Tibial nerve (tissue), 4 donors: ENCODE measurements around the gene TMEM72. TPM values are rescaled to one million over a fixed set of nuclear protein-coding genes. Genes with fewer than 3 reads are reported as not detected.

Experiments used
- DNase-seq, 2 donors: peaks; one replicate each; pipeline ENCODE4 v3.0.0-alpha.2; 2019; ENCODE audit warnings: low spot score in 2 of 2
- H3K27ac ChIP-seq, 4 donors: fragments of 200-600 bp; sonication (generic) in 3 of 4; one replicate each; pipeline ENCODE4 v1.5.1; 2017 to 2019; ENCODE audit warnings: mild to moderate bottlenecking in 1 of 4
- H3K27me3 ChIP-seq, 2 donors: fragments of 200-600 bp; sonication (generic) in 1 of 2; one replicate each; pipeline versions ENCODE4 v1.5.1 to v1.6.0; 2017 to 2019
- H3K36me3 ChIP-seq, 3 donors: fragments of 200-600 bp; sonication (generic); one replicate each; pipeline ENCODE4 v1.5.1; 2018 to 2019
- H3K4me1 ChIP-seq, 4 donors: fragments of 200-600 bp; sonication (generic) in 3 of 4; one replicate each; pipeline ENCODE4 v1.5.1; 2017 to 2019
- H3K4me3 ChIP-seq, 4 donors: fragments of 200-600 bp; sonication (generic) in 3 of 4; one replicate each; pipeline ENCODE4 v1.5.1; 2017 to 2019; ENCODE audit warnings: mild to moderate bottlenecking in 1 of 4, moderate library complexity in 1 of 4
- H3K9me3 ChIP-seq, 4 donors: fragments of 200-600 bp; sonication (generic) in 3 of 4; one replicate each; pipeline ENCODE4 v1.5.1; 2017 to 2019
- EP300 ChIP-seq, 2 donors: sonication (generic); formaldehyde crosslinking; IDR thresholded peaks; one replicate each; pipeline ENCODE4 v1.6.1; 2017; ENCODE audit warnings: antibody characterized with exemption in 2 of 2, mild to moderate bottlenecking in 1 of 2
- POLR2A ChIP-seq, 2 donors: fragments of 450-650 bp; IDR thresholded peaks; one replicate each; pipeline ENCODE4 v1.6.1; 2017; ENCODE audit warnings: antibody characterized with exemption in 2 of 2, mild to moderate bottlenecking in 2 of 2, moderate library complexity in 2 of 2
- WGBS, 2 donors: methylation state at CpG; one replicate each; pipeline ENCODE4 v1.1.5; 2018; 5-methylcytosine and 5-hydroxymethylcytosine counted together
- total RNA-seq, 4 donors: library from RNA; depleted of rRNA; stranded (reverse); fragments of >200 nt; gene quantifications; one replicate each; pipeline ENCODE4 v1.1.0, GENCODE V29; 2016
- TF ChIP-seq, protein P1 (sequence below), 5 experiments: fragments of 200-600 bp in 3 of 5; fragments of 450-650 bp in 2 of 5; sonication (generic) in 3 of 5; IDR thresholded peaks; one replicate each; pipeline ENCODE4 v1.5.1; 2016 to 2019; ENCODE audit warnings: antibody characterized with exemption in 5 of 5, mild to moderate bottlenecking in 3 of 5, moderate library complexity in 2 of 5

TMEM72 gene
- total RNA-seq, 4 donors from 2014 or later, result 0.20 to 0.21 TPM; not detected in 2

DNA sequence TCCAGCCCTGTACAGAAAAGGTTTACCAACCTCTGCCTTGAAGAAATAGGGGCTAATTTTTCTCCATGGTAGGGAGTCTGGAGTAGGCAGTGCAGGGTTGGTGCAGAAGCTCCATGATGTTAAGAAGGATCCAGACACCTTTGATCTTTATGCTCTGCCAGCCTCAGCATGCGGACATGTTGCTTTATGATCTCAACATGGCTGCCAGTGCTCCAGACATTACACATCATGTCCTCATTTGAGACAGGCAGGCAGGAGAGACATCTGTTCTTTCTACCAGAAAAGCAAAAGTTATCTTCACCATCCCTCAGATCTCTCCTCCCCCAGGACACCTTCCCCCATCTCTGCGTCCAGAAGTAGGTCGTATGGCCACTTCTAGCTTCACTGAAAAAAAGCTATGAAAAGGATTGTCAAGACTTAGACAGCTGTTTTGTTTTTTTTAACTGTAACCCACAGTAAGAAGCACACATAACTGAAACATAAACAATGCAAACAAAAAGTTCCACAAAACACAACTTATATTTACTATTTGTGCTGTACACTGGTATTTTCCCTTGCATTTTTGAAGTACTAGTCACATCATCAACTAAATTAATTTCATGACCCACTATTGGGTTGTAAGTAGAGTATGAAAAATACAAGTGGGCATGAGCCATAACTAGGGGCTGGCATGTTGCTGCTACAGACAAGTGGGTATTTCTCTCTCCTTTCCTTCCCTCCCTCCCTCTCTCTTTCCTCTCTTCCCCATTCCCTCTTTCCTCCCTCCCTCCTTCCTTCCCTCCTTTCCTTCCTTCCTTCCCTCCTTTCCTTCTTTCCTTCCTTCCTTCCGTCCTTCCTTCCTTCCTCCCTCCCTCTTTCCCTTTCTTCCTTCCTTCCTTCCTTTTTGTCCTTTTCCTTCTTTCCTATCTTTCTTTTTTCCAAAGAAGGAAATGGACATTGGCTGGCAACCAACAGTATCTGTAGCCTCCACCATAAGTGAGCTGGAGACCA, 45.9 kb downstream of the TMEM72 start:
- 87 to 88% methylated on average over 4 of the region's 4 CpGs for WGBS, 2 donors
- Histone ChIP-seq H3K27me3 (no peaks in the 10 kb centered on the region), H3K27ac (peak overlapping the region; percentile 79 to 95 (median 91)), H3K9me3 (no peaks in the 10 kb centered on the region), H3K4me1 (peaks cover 0 to 75% (median 30%) of the 10 kb centered on the region in 4 donors), H3K4me3 (peak overlapping the region in 1 of 4 donors; percentile 5), H3K36me3 (peaks cover 0 to 25% (median 0%) of the 10 kb centered on the region in 3 donors)
- no peak for DNase-seq
- no peak for TF ChIP-seq POLR2A (IDR thresholded peaks at IDR 0.05)
- TF ChIP-seq, protein P1, sequence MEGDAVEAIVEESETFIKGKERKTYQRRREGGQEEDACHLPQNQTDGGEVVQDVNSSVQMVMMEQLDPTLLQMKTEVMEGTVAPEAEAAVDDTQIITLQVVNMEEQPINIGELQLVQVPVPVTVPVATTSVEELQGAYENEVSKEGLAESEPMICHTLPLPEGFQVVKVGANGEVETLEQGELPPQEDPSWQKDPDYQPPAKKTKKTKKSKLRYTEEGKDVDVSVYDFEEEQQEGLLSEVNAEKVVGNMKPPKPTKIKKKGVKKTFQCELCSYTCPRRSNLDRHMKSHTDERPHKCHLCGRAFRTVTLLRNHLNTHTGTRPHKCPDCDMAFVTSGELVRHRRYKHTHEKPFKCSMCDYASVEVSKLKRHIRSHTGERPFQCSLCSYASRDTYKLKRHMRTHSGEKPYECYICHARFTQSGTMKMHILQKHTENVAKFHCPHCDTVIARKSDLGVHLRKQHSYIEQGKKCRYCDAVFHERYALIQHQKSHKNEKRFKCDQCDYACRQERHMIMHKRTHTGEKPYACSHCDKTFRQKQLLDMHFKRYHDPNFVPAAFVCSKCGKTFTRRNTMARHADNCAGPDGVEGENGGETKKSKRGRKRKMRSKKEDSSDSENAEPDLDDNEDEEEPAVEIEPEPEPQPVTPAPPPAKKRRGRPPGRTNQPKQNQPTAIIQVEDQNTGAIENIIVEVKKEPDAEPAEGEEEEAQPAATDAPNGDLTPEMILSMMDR (IDR thresholded peaks at IDR 0.05), result no peak
- TF ChIP-seq EP300 (IDR thresholded peaks at IDR 0.05), result no peak

DNA sequence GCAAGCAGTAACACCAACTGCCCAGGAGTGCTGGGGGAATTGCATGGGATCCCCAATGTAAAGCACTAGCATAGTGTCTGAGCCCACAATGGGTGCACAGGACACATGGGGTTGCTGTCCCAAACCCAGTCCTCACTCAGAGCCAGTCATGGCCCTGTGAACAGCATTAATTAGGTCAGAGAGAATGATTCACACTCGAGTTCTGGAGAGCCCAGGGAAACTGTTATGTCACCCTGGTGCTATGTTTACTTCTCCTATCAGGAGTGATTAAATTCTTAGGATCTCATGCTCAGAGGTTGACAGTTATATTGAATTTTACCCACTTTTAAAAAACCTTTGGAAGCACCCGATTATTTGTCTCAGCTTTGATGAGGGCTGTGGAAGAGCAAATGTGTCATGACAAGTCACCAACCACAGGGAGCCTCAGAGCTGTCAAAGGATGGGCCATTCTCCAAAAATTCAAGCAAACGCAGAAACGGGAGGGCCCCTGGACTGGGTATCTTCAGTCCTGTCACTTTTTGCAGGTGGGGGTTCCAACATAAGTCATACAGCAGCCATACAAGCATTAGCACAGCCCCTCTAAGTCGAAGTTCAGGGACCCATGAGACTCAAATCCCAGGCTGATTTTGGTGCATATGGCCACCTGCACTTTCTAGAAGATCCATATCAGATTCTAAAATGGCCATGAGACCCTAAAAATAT, 47.2 kb downstream of the TMEM72 start:
- Histone ChIP-seq H3K36me3 (peaks cover 0 to 25% (median 0%) of the 10 kb centered on the region in 3 donors), H3K4me3 (peak overlapping the region; percentile 66 to 83 (median 74)), H3K4me1 (peaks cover 0 to 75% (median 27%) of the 10 kb centered on the region in 4 donors), H3K27ac (peak overlapping the region; percentile 79 to 95 (median 91)), H3K27me3 (no peaks in the 10 kb centered on the region), H3K9me3 (no peaks in the 10 kb centered on the region)
- 28 to 33% methylated on average over 5 of the region's 5 CpGs for WGBS, 2 donors
- TF ChIP-seq, protein P1 (IDR thresholded peaks at IDR 0.05), result no peak
- peak in 1 of 2 donors; percentile 57 for TF ChIP-seq EP300 (IDR thresholded peaks at IDR 0.05)
- peak in 1 of 2 donors; percentile 11 for TF ChIP-seq POLR2A (IDR thresholded peaks at IDR 0.05)
- DNase-seq, result peak in 1 of 2 donors; percentile 12

DNA sequence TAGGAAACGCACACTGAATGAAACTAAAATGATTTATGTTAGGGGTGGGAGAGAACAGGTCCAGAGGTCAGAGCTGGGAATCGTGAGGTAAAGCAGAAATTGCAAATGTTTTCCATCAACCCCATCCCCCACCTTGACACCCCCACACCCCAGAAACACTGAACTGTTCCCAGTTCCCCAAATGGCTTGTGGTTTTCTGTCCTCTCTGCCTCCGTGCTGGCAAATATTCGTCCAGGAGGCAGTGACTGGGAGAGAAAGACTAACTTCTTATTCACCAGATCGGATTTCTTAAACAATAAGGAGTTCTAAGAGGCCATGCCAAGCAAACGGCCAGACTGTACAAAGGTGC, 47.7 kb downstream of the TMEM72 start:
- Histone ChIP-seq H3K9me3 (no peaks in the 10 kb centered on the region), H3K27me3 (no peaks in the 10 kb centered on the region), H3K36me3 (peaks cover 0 to 20% (median 0%) of the 10 kb centered on the region in 3 donors), H3K4me1 (peaks cover 0 to 75% (median 32%) of the 10 kb centered on the region in 4 donors), H3K4me3 (peak overlapping the region; percentile 66 to 83 (median 74)), H3K27ac (peak overlapping the region; percentile 79 to 95 (median 91))
- TF ChIP-seq POLR2A (IDR thresholded peaks at IDR 0.05), result no peak
- no peak for TF ChIP-seq EP300 (IDR thresholded peaks at IDR 0.05)
- TF ChIP-seq, protein P1 (IDR thresholded peaks at IDR 0.05), result no peak
- 4 to 7% methylated on average over 6 of the region's 6 CpGs for WGBS, 2 donors
- no peak for DNase-seq

DNA sequence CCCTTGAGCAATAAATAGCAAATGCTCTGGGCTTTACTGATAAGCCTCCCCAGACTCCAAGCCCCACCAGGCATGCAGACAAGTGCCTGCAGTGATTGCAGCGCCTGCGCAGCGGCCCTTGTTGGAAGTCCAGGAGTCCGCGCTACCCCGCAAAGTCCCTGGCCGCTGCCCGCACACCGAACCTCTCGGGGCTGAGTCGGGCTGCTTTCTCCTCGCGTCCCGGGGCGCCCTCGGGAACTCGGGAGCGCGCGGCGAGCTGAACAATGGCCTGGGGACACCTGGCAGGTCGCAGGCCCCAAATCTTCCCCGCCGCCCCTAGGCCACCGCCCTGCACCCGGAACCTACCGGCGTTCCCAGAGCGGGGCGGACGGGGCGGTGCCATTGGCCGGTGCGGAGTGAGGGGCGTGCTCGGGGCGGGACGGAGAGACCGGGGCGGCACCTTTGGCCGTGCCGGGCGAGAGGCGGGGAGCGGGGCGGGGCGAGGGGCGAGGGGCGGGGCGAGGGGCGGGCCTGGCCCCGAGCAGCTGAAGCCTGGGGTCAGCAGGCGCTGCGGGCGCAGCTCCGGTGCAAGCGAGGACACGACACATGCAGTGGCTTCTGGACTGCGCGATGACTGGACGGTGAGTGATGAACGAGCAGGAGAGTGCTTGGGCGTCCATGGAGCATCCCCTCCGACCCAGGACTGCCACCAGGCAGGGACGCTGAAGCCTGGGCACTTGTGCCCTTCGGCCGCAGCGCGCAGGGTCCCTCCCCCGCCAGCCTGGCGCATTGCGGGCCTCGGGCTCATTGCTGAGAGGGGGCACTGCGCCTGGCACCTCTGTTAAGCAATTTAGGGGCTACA, 48.3 kb downstream of the TMEM72 start, which contains the start of gene RASSF4:
RASSF4 (plus strand) TSS at position 556 of the 841 bp plus-strand sequence. CDS start 10,401 bp downstream, outside the sequence.
- Histone ChIP-seq H3K27ac (peak within 1 kb of the TSS; percentile 79 to 95 (median 91)), H3K4me1 (peaks cover 0 to 75% (median 38%) of the 10 kb centered on the region in 4 donors), H3K9me3 (no peaks in the 10 kb centered on the region), H3K36me3 (peaks cover 0 to 17% (median 0%) of the 10 kb centered on the region in 3 donors), H3K4me3 (peak within 1 kb of the TSS; percentile 66 to 83 (median 74)), H3K27me3 (no peaks in the 10 kb centered on the region)
- TF ChIP-seq EP300 (IDR thresholded peaks at IDR 0.05) (peak in 1 of 2 donors; percentile 97), POLR2A (IDR thresholded peaks at IDR 0.05) (peak; percentile 84 to 92)
- TF ChIP-seq, protein P1 (IDR thresholded peaks at IDR 0.05), result peak in 1 of 5 experiments; percentile 52
- peak; percentile 87 to 91 for DNase-seq
- 1% methylated on average over 18 to 35 of the region's 74 CpGs for WGBS, 2 donors
